Midbrain (tissue), 1 donor: ENCODE results near the gene MSL2.
"Not testable (repeated sequence)": the region's sequence is repeated elsewhere in the genome, so short reads cannot be mapped to it uniquely, and the experiment has no call there.

ENCODE experiments used
- DNase-seq: peaks from one replicate; lab custom pipeline; 2025; lab: John Stamatoyannopoulos, UW

MSL2 gene

GRCh38 chr3:136196064-136196400 is at the start of gene MSL2:
Gene MSL2 (minus strand): TSS chr3:136196335. CDS start chr3:136195113, 1,222 bp downstream.
- no peak for DNase-seq

GRCh38 chr3:136245691-136246090 is 49.6 kb upstream of the MSL2 start:
- DNase-seq: no peak

- DNase-seq: no peak
These were observed 43.0 kb upstream of the MSL2 start for GRCh38 chr3:136239094-136239493.

GRCh38 chr3:136237961-136238649 is 42.0 kb upstream of the MSL2 start:
- no peak for DNase-seq

- no peak for DNase-seq
These were observed 41.0 kb upstream of the MSL2 start for GRCh38 chr3:136237103-136237502.

- no peak for DNase-seq
These were observed 40.0 kb upstream of the MSL2 start for GRCh38 chr3:136236109-136236508.

- DNase-seq: no peak
These were observed 39.4 kb upstream of the MSL2 start for GRCh38 chr3:136235545-136235944.

- DNase-seq: no peak
These were observed 36.3 kb upstream of the MSL2 start for GRCh38 chr3:136232413-136232812.

GRCh38 chr3:136222746-136223145 is 26.6 kb upstream of the MSL2 start:
- DNase-seq: not testable (repeated sequence)

GRCh38 chr3:136211547-136211946 is 15.4 kb upstream of the MSL2 start:
- no peak for DNase-seq

GRCh38 chr3:136209921-136210320 is 13.8 kb upstream of the MSL2 start:
- no peak for DNase-seq

- DNase-seq: no peak
These were observed 11.5 kb upstream of the MSL2 start for GRCh38 chr3:136207489-136208115.

- not testable (repeated sequence) for DNase-seq
These were observed 3.1 kb upstream of the MSL2 start for GRCh38 chr3:136199219-136199618.

- not testable (repeated sequence) for DNase-seq
These were observed 2.4 kb upstream of the MSL2 start for GRCh38 chr3:136198462-136199078.

- no peak for DNase-seq
These were observed 1.1 kb upstream of the MSL2 start for GRCh38 chr3:136197159-136197793.

- DNase-seq: peak; percentile 97
These were observed 445 bp upstream of the MSL2 start for GRCh38 chr3:136196401-136197158.

GRCh38 chr3:136195258-136196063 is 674 bp downstream of the MSL2 start:
- peak; percentile 85 for DNase-seq

- peak; percentile 25 for DNase-seq
These were observed 1.5 kb downstream of the MSL2 start for GRCh38 chr3:136194409-136195257.

- no peak for DNase-seq
These were observed 2.7 kb downstream of the MSL2 start for GRCh38 chr3:136193278-136194054.

GRCh38 chr3:136192831-136193230 is 3.3 kb downstream of the MSL2 start:
- DNase-seq: no peak
